GM06990 (cell line): Measurements from ENCODE around the gene COX6B2.

Experiments
- DNase-seq: peaks from one replicate; pipeline ENCODE4 v3.0.0-alpha.2; 2011; ENCODE audit not compliant: insufficient read length; ENCODE audit errors: extremely low read depth
- H3K27me3 ChIP-seq: replicated peaks from 2 replicates; pipeline ENCODE4 v1.6.0; 2011; ENCODE audit warnings: low read length; ENCODE audit not compliant: control insufficient read depth, insufficient read depth
- H3K36me3 ChIP-seq: 2 replicates; pipeline ENCODE4 v1.5.1; 2011; ENCODE audit warnings: low read length; ENCODE audit not compliant: control insufficient read depth, insufficient read depth
- H3K4me3 ChIP-seq: replicated peaks from 2 replicates; pipeline ENCODE4 v1.5.1; 2011; ENCODE audit warnings: low read depth, mild to moderate bottlenecking, control low read depth, low read length
- TF ChIP-seq, protein P1 (sequence below): IDR thresholded peaks from 2 replicates; pipeline ENCODE4 v1.5.1; 2011; ENCODE audit warnings: low read length, control low read depth, mild to moderate bottlenecking, inconsistent platforms; ENCODE audit not compliant: insufficient read depth, poor library complexity, severe bottlenecking

Gene COX6B2

GRCh38 chr19:55369653-55370304 is 15.3 kb upstream of the COX6B2 start:
- Histone ChIP-seq H3K27me3 (no peaks in the 10 kb centered on the region; the same call in none of the 2 replicates), H3K36me3 (no peaks in the 10 kb centered on the region), H3K4me3 (no peak overlapping the region)
- TF ChIP-seq, protein P1, sequence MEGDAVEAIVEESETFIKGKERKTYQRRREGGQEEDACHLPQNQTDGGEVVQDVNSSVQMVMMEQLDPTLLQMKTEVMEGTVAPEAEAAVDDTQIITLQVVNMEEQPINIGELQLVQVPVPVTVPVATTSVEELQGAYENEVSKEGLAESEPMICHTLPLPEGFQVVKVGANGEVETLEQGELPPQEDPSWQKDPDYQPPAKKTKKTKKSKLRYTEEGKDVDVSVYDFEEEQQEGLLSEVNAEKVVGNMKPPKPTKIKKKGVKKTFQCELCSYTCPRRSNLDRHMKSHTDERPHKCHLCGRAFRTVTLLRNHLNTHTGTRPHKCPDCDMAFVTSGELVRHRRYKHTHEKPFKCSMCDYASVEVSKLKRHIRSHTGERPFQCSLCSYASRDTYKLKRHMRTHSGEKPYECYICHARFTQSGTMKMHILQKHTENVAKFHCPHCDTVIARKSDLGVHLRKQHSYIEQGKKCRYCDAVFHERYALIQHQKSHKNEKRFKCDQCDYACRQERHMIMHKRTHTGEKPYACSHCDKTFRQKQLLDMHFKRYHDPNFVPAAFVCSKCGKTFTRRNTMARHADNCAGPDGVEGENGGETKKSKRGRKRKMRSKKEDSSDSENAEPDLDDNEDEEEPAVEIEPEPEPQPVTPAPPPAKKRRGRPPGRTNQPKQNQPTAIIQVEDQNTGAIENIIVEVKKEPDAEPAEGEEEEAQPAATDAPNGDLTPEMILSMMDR, result no peak
- no peak for DNase-seq

DNA sequence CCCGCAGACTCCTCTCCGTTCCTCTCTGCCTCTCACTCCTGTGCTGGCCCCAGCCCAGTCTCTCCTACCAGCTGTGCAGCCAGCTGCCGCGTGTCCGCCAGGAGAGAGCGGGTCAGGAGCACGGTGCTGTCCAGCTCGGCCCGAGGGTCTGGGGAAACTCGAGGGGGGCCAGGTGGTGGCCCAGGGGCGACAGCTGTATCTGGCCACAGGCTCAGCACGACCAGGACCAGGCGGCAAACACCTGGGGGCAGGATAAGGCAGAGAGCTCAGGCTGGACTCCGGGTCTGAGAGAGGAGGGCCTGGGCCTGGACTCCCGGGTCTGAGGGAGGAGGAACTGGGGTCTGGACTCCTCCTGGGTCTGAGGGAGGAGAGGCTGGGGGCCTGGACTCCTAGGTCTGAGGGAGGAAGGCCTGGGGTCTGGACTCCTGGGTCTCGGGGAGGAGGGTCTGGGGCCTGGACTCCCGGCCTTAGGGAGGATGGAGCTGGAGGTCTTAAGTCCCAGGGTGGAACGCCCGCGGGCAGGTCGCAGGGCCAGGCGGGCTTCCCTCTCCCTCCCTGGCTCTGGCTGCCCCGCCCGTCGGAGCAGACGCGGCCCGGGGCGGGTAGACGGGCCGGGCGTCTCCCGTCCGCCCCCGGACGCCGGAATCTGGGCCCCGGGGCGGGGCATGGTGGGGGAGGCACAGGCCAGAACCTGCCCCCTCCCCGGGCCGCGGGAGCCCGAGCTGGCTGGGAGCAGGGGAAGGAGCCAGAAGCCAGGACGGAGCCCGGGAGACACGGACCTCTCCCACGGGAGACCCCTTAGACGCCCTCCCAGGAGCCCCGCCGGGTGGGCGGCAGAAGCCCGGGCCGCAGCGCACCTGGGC is 14.4 kb upstream of the COX6B2 start:
- DNase-seq, result no peak
- TF ChIP-seq, protein P1, result no peak
- Histone ChIP-seq H3K36me3 (no peaks in the 10 kb centered on the region), H3K4me3 (no peak overlapping the region), H3K27me3 (no peaks in the 10 kb centered on the region; the same call in none of the 2 replicates)

DNA sequence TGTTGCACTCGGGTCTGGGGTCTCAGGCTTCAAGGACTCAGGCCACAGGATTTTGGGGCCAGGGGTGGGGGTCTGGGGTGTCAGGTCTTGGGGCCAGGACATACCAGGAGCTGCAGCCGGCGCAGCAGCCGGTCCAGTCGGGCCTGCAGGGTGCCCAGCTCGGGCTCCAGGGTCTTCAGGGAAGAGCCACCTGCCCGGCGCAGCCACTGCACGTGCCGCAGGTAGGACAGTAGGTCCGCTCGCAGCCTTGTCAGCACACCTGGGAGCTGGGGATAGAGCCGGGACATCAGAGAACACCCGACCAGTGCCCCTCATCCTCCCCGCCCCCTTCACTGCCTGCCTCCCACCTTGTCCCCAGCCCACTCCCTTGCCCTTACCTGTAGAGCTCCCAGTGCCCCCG is 13.6 kb upstream of the COX6B2 start:
- no peak for DNase-seq
- TF ChIP-seq, protein P1, result no peak
- Histone ChIP-seq H3K4me3 (no peak overlapping the region), H3K36me3 (no peaks in the 10 kb centered on the region), H3K27me3 (no peaks in the 10 kb centered on the region; the same call in none of the 2 replicates)

DNA sequence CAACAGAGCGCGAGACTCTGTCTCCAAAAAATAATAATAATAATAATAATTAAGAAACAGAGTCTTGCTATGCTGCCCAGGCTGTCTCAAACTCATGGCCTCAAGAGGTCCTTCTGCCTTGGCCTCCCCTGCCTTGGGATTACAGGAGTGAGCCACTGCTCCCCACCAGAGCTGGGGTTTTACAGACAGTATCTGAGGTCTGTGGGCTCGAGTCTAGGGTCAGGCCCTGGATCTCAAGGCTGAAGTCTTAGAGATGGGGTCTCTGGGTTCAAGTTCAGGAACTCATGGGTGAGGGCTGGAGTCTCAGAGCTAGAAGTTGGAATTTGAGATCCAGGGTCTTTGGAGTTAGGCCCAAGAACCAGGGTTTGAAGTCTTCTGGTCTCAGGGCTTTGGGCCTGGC is 12.3 kb upstream of the COX6B2 start:
- Histone ChIP-seq H3K36me3 (no peaks in the 10 kb centered on the region), H3K27me3 (no peaks in the 10 kb centered on the region; the same call in none of the 2 replicates), H3K4me3 (no peak overlapping the region)
- TF ChIP-seq, protein P1, result no peak
- DNase-seq, result no peak

DNA sequence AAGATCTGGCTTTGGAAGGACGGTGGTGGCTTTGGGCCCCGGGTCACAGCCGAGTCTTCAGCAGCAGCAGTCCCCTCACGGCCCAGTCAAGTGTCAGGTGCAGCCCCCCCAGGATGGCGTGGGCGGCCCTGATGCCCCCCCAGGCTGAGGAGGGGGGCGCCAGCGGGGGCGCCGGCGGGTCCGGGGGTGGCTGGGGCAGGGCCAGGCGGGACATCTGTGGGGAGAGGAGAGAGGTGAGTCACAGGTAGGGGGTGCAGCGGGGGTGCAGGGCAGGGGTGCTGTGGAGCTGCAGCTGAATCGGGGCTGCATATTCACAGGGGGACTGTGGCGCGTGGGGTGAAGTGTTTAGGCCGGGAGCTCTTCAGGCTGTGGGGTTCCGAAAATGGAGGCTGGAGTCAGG is 11.4 kb upstream of the COX6B2 start:
- TF ChIP-seq, protein P1, result no peak
- Histone ChIP-seq H3K4me3 (no peak overlapping the region), H3K36me3 (no peaks in the 10 kb centered on the region), H3K27me3 (no peaks in the 10 kb centered on the region; the same call in none of the 2 replicates)
- DNase-seq, result no peak
